Measurements from ENCODE around the gene STAG1. TPM values are rescaled to one million over a fixed set of nuclear protein-coding genes. Genes with fewer than 3 reads are reported as not detected.
"Not testable (repeated sequence)": the region's sequence is repeated elsewhere in the genome, so short reads cannot be mapped to it uniquely, and the experiment has no call there.

Gene STAG1
- 95.8 TPM for total RNA-seq

DNA sequence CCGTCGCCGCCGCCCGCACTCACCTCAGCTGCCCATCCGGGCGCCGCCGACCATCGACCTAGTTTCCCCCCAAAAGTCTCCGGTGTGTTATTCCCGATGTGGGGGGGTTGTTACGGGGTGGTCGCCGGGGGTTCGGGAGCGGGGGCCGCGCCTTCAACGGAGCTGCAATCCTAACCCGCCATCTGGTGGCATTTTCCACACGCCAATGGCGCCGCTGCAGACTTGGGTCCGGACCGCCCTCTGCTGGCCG lies at the start of gene STAG1:
TSS of gene STAG1 (minus strand) at position 207 of the 250 bp plus-strand sequence. CDS start 121,480 bp downstream, outside the sequence.
- no peak for DNase-seq

DNA sequence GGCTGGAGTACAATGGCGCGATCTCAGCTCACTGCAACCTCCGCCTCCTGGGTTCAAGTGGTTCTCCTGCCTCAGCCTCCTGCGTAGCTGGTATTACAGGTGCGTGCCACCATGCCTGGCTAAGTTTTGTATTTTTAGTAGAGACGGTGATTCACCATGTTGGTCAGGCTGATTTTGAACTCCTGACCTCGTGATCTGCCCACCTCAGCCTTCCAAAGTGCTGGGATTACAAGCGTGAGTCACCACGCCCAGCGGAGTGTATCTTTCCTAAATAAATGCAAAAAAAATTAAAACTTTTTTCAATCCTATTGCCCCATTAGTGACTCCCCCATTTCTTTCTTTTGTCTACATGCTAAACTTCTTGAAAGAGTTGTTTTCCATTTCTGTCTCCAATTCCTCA lies 49.0 kb upstream of the STAG1 start:
- DNase-seq = not testable (repeated sequence)

DNA sequence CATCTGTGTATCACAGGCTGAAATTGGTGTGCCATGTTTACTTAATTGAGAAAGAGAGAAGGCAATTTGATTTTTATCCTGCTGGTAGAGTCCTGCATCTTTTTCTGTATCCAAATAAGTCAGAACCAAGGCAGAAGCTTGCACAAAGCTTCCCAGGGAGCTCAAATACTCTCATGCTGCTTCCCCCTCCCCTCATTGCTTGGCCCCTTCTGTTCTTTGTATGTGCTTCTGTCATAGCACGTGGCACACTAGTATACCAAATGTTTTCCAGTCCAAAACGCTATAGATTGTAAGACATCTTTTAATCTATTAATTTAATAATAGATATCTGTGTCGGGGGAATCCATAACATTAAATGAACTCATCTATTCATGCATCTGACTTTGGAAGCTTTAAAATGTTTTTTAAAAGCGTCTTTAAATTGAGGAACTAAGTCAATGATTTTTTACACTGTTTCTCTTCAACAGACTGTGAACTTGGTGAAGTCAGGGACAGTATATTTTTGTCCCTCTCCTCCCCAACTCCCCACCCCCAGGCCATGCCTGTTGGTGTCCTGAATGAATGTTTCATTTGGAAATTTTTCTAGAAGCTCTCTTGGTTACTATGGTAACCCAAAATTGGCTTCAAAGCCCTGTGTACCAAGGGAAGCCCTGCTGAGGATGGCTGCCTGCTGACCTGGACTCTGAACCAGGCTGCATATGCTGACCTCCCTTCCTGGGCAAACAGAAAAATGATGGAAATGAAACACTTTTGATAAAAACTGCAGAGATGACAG lies 40.6 kb upstream of the STAG1 start:
- DNase-seq = no peak

DNA sequence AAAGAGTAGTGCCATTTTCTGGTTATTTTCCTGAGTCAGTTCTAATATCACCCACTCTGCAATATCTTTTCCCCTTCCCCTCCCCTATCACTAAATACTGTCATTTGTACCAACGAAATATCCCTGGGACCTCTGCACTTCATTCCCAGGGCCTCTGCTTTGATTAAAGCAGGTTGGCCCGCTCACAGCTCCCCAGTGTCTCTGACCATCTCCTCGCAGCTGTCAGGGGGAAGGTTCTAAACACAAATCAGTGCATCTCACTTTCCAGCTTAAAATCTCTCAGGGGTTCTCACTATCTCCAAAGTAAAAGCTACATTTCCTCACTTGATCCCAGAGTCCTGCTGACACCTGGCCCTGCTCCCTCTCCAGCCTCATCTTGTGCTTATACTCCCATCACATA lies 38.6 kb upstream of the STAG1 start:
- no peak for DNase-seq

DNA sequence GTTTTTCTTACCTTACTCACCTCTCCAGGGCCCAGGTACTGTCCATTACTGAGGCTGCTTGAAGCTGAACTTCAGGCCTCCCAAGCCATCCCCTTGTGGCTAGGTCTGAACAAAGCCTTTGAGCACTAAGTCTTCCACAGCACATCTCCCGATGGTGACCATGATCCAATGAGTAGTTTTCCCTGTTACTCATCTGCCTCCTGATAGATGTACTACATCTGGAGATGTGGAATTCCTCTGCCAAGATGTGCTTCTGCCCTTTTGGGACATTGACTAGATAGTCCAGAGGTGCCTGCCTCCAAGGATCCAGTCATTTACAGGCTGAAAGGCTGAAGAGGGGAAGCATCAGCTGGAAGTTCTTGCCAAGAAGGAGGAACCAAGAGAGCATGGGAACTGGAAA lies 37.8 kb upstream of the STAG1 start:
- DNase-seq = no peak

DNA sequence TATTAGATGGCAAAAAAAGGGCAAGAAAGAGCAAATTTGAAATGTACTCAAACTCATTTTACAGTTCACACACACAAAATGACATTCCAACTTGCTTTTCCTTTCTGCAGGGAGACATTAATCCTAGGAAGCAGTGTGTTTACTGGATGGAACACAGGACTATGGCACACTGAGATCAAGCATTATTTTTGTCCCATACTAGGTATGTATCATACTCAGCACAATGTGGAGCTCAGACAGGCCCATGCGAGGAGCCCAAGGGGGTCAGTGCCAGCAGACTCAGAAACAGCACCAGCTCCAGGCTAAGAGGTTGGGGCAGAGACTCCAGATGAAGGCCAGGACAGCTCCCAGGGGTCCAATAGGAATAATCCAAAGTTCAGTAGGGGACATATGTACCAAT lies 36.0 kb upstream of the STAG1 start:
- no peak for DNase-seq

DNA sequence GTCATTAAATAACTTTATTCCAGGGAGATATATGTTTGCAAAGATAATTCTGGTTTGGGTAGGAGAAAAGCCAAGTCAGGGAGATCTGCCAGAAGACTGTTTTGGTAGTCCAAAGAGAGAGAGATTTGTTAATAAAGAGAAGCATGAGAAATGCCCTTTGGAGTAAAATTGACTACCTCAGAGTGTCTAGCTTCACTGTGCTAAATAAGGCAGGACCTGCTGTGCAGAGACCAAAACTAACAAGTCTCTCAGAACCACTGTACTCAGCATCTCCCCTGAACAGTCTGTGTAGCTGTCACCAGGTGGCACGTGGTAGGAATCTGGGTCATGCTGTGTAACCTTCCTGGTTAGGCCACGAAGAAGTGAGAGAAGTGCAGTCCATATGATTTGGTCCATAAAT lies 35.2 kb upstream of the STAG1 start:
- no peak for DNase-seq

DNA sequence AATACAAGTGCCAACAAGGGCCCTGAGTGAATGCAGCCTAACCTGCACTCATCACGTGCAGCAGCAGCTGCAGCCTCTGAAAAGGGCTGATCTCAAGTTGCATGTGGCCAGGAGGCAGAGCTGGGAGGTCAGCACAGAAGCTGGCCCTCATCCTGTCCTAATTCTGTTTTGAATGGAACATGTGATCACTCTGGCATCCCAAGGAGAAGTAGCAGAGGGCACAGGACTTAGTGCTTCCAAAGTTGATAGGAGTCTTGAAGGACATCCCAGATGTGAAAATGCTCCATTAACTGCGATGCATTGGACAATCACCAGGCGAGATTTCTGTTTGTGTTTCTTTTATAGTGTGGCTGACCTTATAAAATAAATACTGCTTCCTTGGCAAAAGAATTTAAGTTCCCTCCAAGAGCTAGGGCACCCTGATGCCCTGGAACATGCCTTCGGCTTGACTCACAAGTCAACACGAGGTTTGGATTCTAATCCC lies 31.6 kb upstream of the STAG1 start:
- DNase-seq = peak; percentile 37

DNA sequence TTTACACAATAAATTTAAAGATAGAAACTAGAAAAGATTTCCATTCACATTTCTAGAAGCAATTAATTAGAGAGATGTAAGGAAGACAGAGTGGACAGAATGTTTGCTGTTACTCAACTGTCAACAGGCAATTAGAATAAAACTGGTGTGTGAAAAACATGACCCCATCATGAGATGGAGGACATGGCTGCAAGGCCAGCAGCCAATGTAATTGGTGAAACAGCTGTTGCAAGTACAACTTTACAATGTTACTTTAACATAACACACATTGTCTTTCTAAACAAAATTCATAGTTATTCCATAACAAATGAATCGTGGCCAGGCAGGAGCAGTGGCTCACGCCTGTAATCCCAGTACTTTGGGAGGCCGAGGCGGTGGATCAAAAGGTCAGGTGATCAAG lies 28.6 kb upstream of the STAG1 start:
- no peak for DNase-seq

DNA sequence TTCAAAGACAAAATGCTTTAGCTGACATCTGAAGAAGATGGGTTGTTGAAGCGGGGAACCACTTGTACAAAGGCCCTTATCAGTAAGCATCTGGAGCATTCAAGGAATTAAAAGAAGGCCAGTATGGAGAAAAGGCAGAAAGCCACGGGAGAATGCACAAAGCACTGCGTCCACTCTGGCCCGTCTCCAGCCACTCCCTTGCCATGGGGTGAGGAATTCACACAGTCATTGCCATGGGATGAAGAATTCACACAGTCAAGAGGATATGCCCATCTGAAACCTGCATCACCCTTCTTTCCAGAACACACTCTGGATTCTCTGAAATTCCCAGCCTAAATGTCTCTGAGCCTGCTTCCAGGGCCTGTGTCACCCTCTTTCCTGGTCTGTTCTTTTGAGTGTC lies 26.7 kb upstream of the STAG1 start:
- DNase-seq = no peak

DNA sequence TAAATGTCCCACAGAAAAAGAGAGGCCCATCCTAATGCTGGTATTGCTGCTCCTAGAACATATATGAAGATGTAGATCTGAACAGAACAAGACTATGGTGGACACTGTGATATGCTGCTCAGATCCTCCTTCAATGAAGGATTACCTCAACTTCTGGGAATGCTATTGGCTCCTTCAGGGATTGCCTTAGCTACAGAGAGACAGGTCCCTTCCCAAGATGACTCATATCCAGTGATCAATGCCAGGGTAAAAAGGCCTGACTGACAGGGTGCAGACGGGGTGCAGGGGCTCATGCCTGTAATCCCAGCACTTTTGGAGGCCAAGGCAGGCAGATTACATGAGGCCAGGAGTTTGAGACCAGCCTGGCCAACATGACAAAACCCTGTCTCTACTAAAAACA lies 20.5 kb upstream of the STAG1 start:
- DNase-seq = no peak

DNA sequence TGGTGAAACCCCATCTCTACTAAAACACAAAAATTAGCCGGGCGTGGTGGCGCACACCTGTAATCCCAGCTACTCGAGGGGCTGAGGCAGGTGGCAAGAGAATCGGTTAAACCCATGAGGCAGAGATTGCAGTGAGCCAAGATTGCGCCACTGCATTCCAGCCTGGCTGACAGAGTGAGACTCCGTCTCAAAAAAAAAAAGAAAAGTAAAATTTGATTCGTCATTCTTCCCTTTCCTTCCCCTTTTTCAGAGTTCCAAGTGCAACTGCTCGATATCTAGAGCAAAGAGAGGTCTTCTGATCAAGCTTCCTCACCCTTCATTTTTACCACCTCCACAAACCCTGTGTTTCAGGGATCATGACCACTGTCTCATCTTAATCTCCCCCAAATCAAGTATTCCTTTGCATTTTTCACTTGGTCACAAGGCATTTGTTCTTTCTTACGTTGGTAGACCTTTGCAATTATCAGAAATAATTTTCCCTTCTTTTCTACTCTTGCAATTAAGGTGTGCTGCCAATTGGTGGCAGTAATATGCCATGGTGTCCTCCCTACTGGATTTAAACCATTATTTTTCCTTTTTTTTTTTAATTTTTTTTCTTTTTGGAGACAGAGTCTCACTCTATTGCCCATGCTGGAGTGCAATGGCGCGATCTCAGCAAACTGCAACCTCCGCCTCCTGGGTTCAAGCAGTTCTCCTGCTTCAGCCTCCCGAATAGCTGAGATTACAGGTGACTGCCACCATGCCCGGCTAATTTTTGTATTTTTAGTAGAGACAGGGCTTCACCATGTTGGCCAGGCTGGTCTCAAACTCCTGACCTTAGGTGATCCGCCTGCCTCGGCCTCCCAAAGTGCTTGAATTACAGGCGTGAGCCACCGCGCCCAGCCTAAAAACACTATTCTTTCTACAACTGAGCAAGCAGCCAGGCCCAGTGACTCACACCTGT lies 6.3 kb upstream of the STAG1 start:
- not testable (repeated sequence) for DNase-seq

DNA sequence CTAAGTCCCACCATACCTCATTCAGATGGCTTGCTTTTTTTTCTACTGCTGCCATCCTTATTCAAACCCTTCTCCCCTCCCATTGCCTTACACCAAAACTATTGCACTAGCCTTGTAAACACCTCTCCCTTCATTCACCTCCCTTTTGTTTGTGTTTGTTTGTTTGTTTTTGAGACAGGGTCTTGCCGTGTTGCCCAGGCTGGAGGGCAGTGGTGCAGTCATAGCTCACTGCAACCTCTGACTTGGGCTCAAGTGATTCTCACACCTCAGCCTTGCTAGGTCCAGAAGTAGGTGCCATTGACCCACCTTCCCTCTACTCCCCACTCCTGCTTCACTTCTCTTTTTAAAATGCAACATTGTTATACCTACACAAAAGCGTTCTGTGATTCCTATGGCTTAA lies 3.0 kb upstream of the STAG1 start:
- DNase-seq = no peak

DNA sequence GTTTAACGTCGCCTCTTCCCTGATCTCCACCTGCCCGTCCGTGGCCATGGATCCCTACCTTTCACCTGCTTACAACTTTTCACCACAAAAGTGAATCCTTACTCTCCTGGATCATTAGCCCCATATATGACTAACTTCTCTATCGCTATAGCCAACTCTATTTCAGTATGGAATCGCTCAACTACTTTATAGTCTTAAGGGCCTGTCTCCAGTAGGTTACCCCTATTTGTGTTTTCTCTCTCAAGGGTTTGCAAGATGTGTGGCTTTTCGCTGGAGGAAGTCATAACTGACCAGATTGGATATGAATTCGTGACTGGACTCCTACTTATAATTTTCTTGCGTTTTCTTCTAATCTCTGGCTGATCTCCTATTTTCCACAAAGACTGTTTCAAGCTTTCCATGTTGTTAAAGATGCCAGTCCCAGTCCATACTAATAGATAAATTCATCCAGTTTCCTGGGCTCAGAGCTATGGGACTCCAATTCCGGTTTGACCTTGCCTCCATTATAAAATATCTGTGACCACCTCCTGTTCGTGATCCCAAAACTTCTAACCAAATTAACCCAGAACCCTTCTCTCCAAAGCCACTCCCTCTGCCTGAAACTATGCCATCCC lies 1.3 kb upstream of the STAG1 start:
- DNase-seq = no peak

DNA sequence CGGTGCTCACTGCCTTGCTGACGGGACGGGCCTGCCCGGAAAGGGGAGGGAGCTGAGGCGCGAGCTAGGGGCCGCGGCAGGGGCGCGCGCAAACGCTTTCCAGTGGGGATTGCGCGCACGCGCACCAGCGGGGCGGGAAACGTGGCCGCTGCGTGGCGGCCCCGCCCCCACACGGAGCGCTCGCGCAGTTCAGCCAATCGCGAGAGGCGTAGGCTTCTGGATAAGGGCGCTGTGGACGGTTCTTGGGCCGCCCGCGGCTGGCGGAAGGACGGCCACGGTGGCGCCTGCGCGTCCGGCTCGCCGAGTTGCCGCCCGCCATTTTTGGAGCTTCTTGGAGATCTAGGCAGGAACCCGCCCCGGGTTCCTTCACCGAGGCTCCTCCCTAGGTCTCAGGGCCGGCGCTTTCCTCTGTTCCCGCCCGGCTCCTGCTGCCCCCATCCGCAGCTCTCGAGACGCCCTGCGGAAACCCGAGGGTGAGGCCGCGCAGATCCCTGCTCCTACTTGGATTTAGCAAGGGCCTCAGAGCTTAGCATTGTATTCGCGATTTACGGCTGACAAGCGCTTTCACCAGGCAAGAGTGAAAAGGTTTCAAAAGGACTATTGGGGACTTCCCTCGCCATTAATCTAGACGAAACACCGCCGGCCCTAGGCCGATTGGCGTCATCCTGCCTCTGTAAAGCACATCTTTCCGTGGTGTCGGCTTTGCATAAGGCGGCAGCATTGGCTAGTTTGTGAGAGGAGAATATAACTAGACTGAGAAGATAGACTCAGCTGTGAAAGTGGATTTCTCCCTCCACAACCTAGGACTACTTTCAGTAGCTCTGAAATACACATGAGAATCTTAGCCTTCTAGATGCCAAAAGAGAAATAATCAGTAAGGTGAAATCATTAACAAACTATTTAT lies 496 bp upstream of the STAG1 start:
- DNase-seq = peak; percentile 99

DNA sequence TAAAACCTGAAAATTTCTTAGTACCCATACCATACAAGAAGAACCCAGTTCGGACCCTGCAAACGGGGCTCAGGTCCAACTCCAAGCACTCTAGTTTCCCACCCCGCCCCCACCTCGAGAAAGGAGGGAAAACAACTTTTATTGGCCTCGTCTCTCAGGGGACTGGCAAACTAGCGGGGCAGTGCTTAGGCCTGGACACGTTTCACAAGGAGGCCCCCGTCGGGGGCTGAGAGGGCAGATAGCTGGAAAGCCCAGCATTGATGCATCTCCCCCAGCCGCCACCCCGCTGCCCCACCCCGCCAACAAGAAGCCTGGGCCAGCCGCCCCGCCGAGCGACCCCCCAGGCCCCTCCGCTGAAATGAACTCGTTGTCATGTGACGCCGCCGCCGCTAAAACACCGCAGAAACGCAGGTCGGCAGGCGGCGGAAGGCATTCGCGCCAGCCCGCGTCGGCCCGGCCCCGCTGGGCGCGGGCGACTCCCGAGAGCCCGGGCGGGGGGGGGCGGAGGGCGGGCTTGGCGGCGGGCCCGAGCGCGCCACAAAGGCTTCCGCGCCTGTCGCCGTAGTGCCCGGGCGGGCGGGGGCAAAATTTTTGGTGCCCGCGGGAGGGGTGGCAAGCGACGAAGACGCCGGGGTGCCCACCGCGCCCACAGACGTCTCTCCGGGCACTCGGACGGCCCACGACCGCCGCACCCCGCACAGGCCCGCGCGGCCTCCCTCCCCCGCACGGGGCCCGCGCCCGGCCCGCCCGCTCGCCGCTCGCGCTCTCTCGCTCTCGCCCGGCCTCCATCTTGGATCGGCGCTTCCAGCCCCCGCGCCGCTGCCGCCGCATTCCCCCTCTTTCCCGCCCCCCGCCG lies 634 bp downstream of the STAG1 start:
- DNase-seq = peak; percentile 92

DNA sequence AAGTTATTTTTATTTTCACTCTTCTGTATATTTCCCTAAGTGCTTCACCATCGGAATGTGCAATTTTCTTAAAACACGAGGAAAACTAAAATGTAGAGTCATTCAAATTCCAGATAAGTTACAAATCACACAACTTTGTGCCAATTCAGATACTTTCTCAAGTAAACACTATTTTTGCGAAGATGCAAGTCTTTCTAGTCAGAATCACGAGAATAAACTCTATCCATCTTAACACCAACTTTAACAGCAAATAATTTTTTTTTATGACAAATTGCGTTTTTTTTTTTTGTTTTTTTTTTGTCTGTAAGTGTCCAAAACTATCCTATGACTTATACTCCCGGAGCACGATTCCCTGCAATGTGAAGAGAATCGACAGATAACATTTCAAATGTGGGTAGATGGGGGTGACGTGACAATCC lies 1.3 kb downstream of the STAG1 start:
- DNase-seq = no peak

DNA sequence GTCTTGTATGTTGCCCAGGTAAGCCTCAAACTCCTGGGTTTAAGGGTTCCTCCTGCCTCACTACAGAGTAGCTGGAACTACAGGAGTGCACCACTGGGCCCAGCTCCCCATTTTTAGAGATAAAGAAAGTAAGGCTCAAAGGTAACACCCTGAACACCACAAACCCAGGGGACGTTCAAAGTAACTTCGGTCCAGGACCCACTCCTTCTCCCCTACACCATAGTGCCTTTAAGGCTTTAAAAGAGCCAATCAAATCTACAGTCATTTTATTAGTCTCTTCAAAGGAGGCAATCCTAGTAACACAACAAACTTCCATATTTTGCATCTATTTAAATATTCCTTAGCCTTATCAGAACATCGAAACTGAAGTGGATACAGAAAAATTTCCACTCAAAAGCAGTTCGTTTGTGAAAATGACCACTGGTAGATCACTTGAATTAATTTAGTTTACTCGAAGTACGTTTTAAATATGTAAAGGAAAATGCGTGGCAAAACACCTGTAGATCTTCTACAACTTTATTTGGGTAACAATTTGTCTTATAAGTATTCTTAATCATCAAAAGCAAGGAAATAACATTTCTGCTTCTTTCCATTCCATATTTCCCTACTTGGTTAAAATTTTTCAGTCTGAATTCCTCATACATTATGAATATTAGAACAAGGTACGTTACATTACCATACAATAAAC lies 1.8 kb downstream of the STAG1 start:
- DNase-seq = peak; percentile 28

DNA sequence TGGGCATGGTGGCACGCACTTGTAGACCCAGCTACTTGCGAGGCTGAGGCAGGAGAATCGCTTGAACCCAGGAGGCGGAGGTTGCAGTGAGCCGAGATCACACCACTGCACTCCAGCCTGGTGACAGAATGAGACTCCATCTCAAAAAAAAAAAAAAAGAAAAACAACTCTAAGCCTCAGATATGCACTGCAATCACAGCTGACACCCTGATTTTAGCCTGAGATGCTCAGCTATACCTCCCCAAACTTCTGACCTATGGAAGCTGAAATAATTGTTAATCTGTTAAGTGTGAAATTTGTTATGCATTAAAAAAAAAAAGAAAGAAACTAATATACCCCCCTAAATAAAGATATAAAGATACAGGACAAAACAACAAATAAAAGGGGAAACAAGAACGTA lies 2.6 kb downstream of the STAG1 start:
- peak; percentile 12 for DNase-seq

DNA sequence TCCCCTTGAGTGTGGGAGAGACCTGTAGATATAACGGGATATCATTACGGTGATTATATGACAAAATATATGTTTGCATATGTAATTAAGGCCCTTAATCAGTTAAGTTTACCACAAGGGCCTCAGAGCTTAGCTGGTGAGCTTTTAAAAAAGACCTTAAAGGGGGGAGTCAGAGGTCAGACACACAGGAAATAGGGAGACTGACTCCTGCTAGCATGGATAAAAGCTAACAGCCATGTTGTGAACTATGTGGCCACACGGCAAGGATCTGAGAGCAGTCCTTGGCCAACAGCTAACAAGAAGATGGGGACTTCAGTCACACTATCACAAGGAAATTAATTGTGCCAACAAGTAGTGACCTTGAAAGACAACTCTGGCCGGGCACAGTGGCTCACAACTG lies 3.1 kb downstream of the STAG1 start:
- no peak for DNase-seq
